Osteocyte (in vitro differentiated cells): Measurements from ENCODE around the gene PTPRN2. TPM values are rescaled to one million over a fixed set of nuclear protein-coding genes. Genes with fewer than 3 reads are reported as not detected.

Experiments used
- DNase-seq: peaks from one replicate; pipeline ENCODE4 v3.0.0; 2021; ENCODE audit warnings: mixed read lengths; ENCODE audit not compliant: unreplicated experiment; ENCODE audit errors: extremely low spot score
- H3K27ac Mint-ChIP-seq: one replicate; pipeline ENCODE4 v1.8.0; 2021; ENCODE audit warnings: mild to moderate bottlenecking, mixed read lengths; ENCODE audit not compliant: unreplicated experiment
- H3K27me3 Mint-ChIP-seq: one replicate; pipeline ENCODE4 v1.8.0; 2021; ENCODE audit warnings: mixed read lengths; ENCODE audit not compliant: unreplicated experiment
- H3K36me3 Mint-ChIP-seq: one replicate; pipeline ENCODE4 v1.8.0; 2021; ENCODE audit warnings: mixed read lengths; ENCODE audit not compliant: unreplicated experiment
- H3K4me1 Mint-ChIP-seq: one replicate; pipeline ENCODE4 v1.8.0; 2021; ENCODE audit warnings: mixed read lengths; ENCODE audit not compliant: unreplicated experiment
- H3K4me3 Mint-ChIP-seq: one replicate; pipeline ENCODE4 v1.8.0; 2021; ENCODE audit warnings: mild to moderate bottlenecking, moderate library complexity, mixed read lengths; ENCODE audit not compliant: unreplicated experiment
- H3K9me3 Mint-ChIP-seq: one replicate; pipeline ENCODE4 v1.8.0; 2021; ENCODE audit warnings: mixed read lengths; ENCODE audit not compliant: unreplicated experiment
- CTCF ChIP-seq: fragments of 200-600 bp; sonication (generic); IDR thresholded peaks from 2 replicates; pipeline ENCODE4 v1.5.0; 2021; ENCODE audit warnings: antibody characterized with exemption, mild to moderate bottlenecking, moderate library complexity
- total RNA-seq: library from RNA; stranded (reverse); gene quantifications from 2 replicates; pipeline ENCODE4 v1.2.1, GENCODE V29; 2021

The PTPRN2 gene
- total RNA-seq, 1 donor from 2014 or later, result 0.59 TPM

GRCh38 chr7:158366346-158366745 is 221.3 kb downstream of the PTPRN2 start:
- H3K27ac Mint-ChIP-seq, result no peak overlapping the region
- no peak for TF ChIP-seq CTCF
- no peak overlapping the region for H3K4me3 Mint-ChIP-seq
- no peaks in the 10 kb centered on the region for H3K27me3 Mint-ChIP-seq
- H3K36me3 Mint-ChIP-seq, result no peaks in the 10 kb centered on the region
- H3K9me3 Mint-ChIP-seq, result peaks cover 30% of the 10 kb centered on the region
- H3K4me1 Mint-ChIP-seq, result no peaks in the 10 kb centered on the region
- no peak for DNase-seq

- Mint-ChIP-seq H3K27ac (no peak overlapping the region), H3K4me1 (no peaks in the 10 kb centered on the region), H3K9me3 (peaks cover 25% of the 10 kb centered on the region), H3K27me3 (no peaks in the 10 kb centered on the region), H3K4me3 (no peak overlapping the region), H3K36me3 (no peaks in the 10 kb centered on the region)
- no peak for TF ChIP-seq CTCF
- DNase-seq, result no peak
Observed at GRCh38 chr7:158365267-158365666, 222.4 kb downstream of the PTPRN2 start.

GRCh38 chr7:158364451-158364850 is 223.2 kb downstream of the PTPRN2 start:
- H3K4me3 Mint-ChIP-seq, result no peak overlapping the region

GRCh38 chr7:158362912-158363905 is 224.4 kb downstream of the PTPRN2 start:
- H3K4me1 Mint-ChIP-seq, result no peaks in the 10 kb centered on the region
- peaks cover 16% of the 10 kb centered on the region for H3K9me3 Mint-ChIP-seq
- no peak overlapping the region for H3K27ac Mint-ChIP-seq
- no peak for DNase-seq
- TF ChIP-seq CTCF, result no peak
- no peak overlapping the region for H3K4me3 Mint-ChIP-seq
- H3K27me3 Mint-ChIP-seq, result no peaks in the 10 kb centered on the region
- H3K36me3 Mint-ChIP-seq, result no peaks in the 10 kb centered on the region

More at GRCh38 chr7:158364451-158364850, 223.2 kb downstream of the PTPRN2 start:
- Mint-ChIP-seq H3K27ac (no peak overlapping the region), H3K36me3 (no peaks in the 10 kb centered on the region), H3K9me3 (peaks cover 23% of the 10 kb centered on the region), H3K4me1 (no peaks in the 10 kb centered on the region), H3K27me3 (no peaks in the 10 kb centered on the region)
- TF ChIP-seq CTCF, result no peak
- no peak for DNase-seq

GRCh38 chr7:158362001-158362400 is 225.6 kb downstream of the PTPRN2 start:
- Mint-ChIP-seq H3K27ac (no peak overlapping the region), H3K27me3 (no peaks in the 10 kb centered on the region), H3K9me3 (peaks cover 13% of the 10 kb centered on the region), H3K36me3 (no peaks in the 10 kb centered on the region), H3K4me3 (no peak overlapping the region), H3K4me1 (no peaks in the 10 kb centered on the region)
- no peak for DNase-seq
- TF ChIP-seq CTCF, result no peak
